ENCODE data around the gene NTNG1.

NTNG1 gene

GRCh38 chr1:107254306-107254705, 113.5 kb downstream of the NTNG1 start:
- TF ChIP-seq CTCF (IDR thresholded peaks at IDR 0.05; ENCODE audit: extremely low read depth, missing control alignments) = no peak
- no peak for DNase-seq (ENCODE audit: low spot score)

GRCh38 chr1:107255469-107255868, 114.6 kb downstream of the NTNG1 start:
- no peak for DNase-seq (ENCODE audit: low spot score)
- no peak for TF ChIP-seq CTCF (IDR thresholded peaks at IDR 0.05; ENCODE audit: extremely low read depth, missing control alignments)

- no peak for TF ChIP-seq CTCF (IDR thresholded peaks at IDR 0.05; ENCODE audit: extremely low read depth, missing control alignments)
- DNase-seq (ENCODE audit: low spot score) = no peak
These were observed 121.8 kb downstream of the NTNG1 start for GRCh38 chr1:107262467-107263286.

- DNase-seq (ENCODE audit: low spot score) = no peak
- no peak for TF ChIP-seq CTCF (IDR thresholded peaks at IDR 0.05; ENCODE audit: extremely low read depth, missing control alignments)
These were observed 122.6 kb downstream of the NTNG1 start for GRCh38 chr1:107263291-107263915.

GRCh38 chr1:107264007-107264406, 123.2 kb downstream of the NTNG1 start:
- no peak for TF ChIP-seq CTCF (IDR thresholded peaks at IDR 0.05; ENCODE audit: extremely low read depth, missing control alignments)
- DNase-seq (ENCODE audit: low spot score) = no peak

GRCh38 chr1:107264561-107264960, 123.7 kb downstream of the NTNG1 start:
- no peak for TF ChIP-seq CTCF (IDR thresholded peaks at IDR 0.05; ENCODE audit: extremely low read depth, missing control alignments)
- no peak for DNase-seq (ENCODE audit: low spot score)

GRCh38 chr1:107267489-107267888, 126.7 kb downstream of the NTNG1 start:
- DNase-seq (ENCODE audit: low spot score) = no peak
- TF ChIP-seq CTCF (IDR thresholded peaks at IDR 0.05; ENCODE audit: extremely low read depth, missing control alignments) = no peak

Measured in GM20000 (cell line).